ENCODE measurements around the gene TRIM66.

Gene TRIM66

DNA sequence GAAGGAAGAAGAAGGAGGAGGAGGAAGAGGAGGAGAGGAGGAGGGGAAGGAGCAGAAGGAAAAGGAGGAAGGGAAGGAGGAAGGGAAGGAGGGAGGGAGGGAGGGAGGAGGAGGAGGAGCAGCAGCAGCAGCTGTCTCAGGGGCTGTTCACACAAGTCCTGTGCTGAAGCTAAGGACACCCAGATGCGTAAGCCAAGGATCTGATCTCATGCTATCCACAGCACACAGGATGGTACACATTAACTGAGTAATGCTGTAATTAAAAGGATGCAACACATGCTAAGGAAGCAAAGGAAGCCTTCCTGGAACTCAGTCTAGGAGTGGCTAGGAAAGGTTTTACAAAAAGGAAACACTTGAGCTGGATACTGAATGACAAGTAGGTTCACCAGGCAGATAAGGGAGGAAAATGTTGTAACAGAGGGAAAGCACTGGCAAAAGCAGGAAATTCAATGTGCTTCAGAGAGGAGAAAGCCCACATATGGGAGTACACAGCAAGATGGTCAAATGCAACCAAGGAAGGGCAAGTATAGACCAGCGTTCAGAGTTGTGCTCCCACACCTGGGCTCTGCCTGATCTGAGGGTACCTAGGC lies 32.0 kb downstream of the TRIM66 start:
- Histone ChIP-seq H3K9me3 (no peaks in the 10 kb centered on the region), H3K4me1 (no peaks in the 10 kb centered on the region), H3K27me3 (no peaks in the 10 kb centered on the region), H3K4me3 (ENCODE audit: low read depth, low read length) (no peak overlapping the region), H3K36me3 (no peaks in the 10 kb centered on the region)
- TF ChIP-seq, protein P1, sequence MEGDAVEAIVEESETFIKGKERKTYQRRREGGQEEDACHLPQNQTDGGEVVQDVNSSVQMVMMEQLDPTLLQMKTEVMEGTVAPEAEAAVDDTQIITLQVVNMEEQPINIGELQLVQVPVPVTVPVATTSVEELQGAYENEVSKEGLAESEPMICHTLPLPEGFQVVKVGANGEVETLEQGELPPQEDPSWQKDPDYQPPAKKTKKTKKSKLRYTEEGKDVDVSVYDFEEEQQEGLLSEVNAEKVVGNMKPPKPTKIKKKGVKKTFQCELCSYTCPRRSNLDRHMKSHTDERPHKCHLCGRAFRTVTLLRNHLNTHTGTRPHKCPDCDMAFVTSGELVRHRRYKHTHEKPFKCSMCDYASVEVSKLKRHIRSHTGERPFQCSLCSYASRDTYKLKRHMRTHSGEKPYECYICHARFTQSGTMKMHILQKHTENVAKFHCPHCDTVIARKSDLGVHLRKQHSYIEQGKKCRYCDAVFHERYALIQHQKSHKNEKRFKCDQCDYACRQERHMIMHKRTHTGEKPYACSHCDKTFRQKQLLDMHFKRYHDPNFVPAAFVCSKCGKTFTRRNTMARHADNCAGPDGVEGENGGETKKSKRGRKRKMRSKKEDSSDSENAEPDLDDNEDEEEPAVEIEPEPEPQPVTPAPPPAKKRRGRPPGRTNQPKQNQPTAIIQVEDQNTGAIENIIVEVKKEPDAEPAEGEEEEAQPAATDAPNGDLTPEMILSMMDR (IDR thresholded peaks at IDR 0.05; ENCODE audit: low read depth, low read length): no peak
- DNase-seq: no peak

DNA sequence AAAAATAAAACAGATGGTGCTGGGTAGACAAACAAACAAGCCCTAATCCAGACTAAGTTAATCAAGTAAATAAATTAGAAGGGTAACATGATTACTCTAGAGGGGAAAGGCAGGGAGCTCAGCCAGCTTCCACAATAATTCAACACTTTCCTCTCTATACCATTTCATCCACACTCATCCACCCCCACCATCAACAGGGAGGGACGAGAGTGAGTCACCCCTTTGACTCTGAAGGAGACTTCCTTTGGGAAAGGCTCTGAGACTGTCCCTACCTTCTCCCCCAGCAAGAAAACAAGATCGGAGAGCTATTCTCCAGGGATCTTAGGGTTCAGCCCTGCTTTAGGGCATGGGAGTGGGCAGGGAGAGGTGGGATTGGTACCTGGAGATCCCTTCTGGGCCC lies 33.1 kb downstream of the TRIM66 start:
- Histone ChIP-seq H3K4me1 (no peaks in the 10 kb centered on the region), H3K36me3 (no peaks in the 10 kb centered on the region), H3K9me3 (no peaks in the 10 kb centered on the region), H3K4me3 (ENCODE audit: low read depth, low read length) (no peak overlapping the region), H3K27me3 (no peaks in the 10 kb centered on the region)
- TF ChIP-seq, protein P1 (IDR thresholded peaks at IDR 0.05; ENCODE audit: low read depth, low read length): no peak
- no peak for DNase-seq

DNA sequence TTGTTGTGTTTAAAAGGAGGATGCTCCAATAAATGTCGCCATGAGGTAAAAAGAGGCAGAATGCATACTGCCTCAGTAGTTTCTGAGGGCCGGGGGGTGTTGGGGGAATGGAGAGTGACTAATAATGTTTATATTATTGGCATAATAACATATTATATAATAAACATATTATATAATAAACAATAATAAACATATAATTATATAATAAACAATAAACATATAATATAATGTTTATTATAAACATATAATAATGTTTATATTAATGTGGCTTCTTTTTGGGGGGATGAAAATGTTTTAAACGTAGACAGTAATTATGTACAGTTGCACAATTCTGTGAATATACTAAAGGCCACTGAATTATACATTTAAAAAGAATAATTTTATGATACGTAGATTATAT lies 35.6 kb downstream of the TRIM66 start:
- Histone ChIP-seq H3K36me3 (no peaks in the 10 kb centered on the region), H3K27me3 (no peaks in the 10 kb centered on the region), H3K9me3 (no peaks in the 10 kb centered on the region), H3K4me1 (no peaks in the 10 kb centered on the region), H3K4me3 (ENCODE audit: low read depth, low read length) (no peak overlapping the region)
- DNase-seq: no peak
- TF ChIP-seq, protein P1 (IDR thresholded peaks at IDR 0.05; ENCODE audit: low read depth, low read length): no peak

DNA sequence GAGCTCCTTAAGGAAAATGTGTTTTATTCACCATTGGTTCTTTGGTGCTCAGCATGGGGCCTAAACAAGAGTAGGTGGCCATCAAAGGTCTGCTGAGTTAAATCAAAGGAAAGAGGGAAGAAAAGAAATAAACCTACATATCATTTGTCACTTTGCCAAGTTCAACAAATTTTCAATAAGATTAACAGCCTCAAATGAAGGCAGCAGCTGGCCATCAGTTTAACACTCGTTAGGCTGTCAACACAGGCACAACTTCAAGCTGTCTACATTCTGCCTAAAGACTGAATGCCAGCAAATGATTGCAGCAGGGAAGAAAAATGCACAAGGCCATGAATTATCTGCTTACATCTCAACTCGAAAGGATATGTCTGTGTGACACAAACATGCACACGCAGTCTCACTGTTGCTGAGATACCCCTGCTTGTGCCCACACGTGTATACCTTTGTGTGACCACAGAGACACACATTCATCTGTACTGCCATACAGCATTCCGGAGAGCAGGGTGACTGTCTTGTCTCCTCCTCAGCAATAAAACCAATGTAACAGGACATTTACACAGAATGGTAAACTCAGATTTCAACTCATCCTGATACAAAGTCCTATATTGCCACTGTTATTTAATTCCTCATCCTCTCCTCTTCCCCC lies 40.1 kb downstream of the TRIM66 start:
- DNase-seq: no peak
- no peaks in the 10 kb centered on the region for H3K4me1 ChIP-seq

DNA sequence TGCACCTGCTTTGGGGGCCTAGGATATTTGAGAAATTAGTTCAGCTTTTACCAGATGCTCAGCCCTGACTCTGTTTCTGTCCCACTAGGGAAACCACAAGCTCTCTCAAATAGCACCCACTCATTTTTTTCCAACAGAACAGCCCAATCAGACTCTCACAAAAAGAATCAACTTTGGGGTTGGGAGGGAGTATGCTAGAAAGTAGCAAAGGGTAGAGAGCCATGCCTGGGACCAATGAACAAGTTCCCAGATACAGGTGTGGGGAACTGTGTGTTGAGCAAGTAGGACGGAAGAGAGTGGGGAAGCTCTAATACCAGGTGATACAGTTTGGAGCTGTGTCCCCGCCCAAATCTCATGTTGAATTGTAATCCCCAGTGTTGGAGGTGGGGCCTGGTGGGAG lies 41.1 kb downstream of the TRIM66 start:
- TF ChIP-seq, protein P1 (IDR thresholded peaks at IDR 0.05; ENCODE audit: low read depth, low read length): no peak
- no peak for DNase-seq
- H3K27me3 ChIP-seq: no peaks in the 10 kb centered on the region
- no peak overlapping the region for H3K4me3 ChIP-seq (ENCODE audit: low read depth, low read length)
- no peaks in the 10 kb centered on the region for H3K4me1 ChIP-seq
- no peaks in the 10 kb centered on the region for H3K9me3 ChIP-seq
- no peaks in the 10 kb centered on the region for H3K36me3 ChIP-seq

More for the DNA sequence above, 40.1 kb downstream of the TRIM66 start:
- H3K36me3 ChIP-seq: no peaks in the 10 kb centered on the region
- no peaks in the 10 kb centered on the region for H3K27me3 ChIP-seq
- H3K9me3 ChIP-seq: no peaks in the 10 kb centered on the region
- H3K4me3 ChIP-seq (ENCODE audit: low read depth, low read length): no peak overlapping the region
- TF ChIP-seq, protein P1 (IDR thresholded peaks at IDR 0.05; ENCODE audit: low read depth, low read length): no peak

DNA sequence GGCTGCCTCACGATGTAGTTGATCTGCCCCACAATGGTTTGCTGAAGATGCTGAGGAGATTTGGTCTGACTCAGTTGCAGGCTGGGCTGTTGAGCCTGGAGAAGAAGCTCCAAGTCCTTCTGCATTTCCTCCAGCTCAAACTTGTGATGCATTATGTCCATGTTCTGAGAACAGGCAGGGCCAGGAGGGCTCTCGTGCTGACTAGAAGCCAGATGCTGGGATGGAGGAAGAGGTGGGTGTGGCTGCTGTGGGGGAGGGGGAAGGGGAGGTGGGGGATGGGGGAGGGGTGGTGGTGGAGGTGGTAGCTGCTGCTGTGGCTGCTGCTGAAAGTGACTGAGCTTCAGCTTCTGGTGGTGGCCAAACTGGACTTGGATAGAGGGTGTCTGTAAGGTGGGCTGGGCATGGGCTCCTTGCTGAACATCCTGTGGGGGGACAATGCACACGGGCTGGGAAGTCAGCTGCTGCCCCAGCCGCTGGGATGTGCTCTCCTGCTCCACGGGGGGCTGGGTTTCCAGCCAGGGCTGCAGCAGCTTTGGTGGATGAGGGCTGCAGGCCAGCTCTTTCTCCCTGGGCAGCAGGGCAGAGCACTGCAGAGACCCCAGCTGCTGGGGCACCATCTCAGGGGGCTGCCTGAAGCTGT lies 42.1 kb downstream of the TRIM66 start:
- H3K36me3 ChIP-seq: no peaks in the 10 kb centered on the region
- H3K4me1 ChIP-seq: no peaks in the 10 kb centered on the region
- no peaks in the 10 kb centered on the region for H3K27me3 ChIP-seq
- TF ChIP-seq, protein P1 (IDR thresholded peaks at IDR 0.05; ENCODE audit: low read depth, low read length): no peak
- no peak for DNase-seq
- H3K4me3 ChIP-seq (ENCODE audit: low read depth, low read length): no peak overlapping the region
- no peaks in the 10 kb centered on the region for H3K9me3 ChIP-seq

Measured in BE2C (cell line).